HG03135 (cell line): ENCODE data around the gene CCM2.

Source experiments
- ATAC-seq: cut with Tn5 transposase; IDR thresholded peaks from one replicate; pipeline ENCODE4 v1.9.1; 2021; ENCODE audit warnings: mild to moderate bottlenecking, moderate library complexity; ENCODE audit not compliant: unreplicated experiment

CCM2 gene

DNA sequence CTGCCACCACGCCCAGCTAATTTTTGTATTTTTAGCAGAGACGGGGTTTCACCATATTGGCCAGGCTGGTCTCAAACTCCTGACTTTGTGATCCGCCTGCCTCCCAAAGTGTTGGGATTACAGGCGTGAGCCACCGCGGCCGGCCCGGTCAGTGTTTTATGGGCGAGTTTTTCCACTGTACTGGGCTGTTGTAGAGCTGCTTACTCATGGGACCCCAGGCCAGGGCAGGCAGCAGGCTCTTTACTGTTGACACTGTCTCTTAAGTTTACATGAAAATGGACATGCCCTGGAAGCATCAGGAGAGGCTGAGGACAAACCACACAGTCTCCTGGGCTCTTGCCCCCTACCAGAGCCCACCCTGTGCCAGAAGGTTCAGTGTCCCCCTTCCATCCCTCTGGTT lies 77.6 kb downstream of the CCM2 start:
- ATAC-seq = no peak

DNA sequence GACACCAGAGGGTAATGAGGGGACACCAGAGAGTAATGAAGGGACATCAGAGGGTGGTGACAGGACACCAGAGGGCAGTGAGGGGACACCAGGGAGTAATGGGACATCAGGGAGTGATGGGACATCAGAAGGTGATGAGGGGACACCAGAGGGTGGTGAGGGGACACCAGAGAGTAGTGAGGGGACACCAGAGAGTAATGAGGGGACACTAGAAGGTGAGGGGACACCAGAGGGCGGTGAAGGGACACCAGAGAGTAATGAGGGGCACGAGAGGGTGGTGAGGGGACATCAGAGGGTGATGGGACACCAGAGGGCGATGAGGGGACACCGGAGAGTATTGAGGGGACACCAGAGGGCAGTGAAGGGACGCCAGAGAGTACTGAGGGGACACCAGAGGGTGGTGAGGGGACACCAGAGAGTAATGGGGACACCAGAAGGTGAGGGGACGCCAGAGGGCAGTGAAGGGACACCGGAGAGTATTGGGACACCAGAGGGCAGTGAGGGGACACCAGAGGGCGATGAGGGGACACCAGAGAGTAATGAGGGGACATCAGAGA lies 78.2 kb downstream of the CCM2 start:
- ATAC-seq = no peak

DNA sequence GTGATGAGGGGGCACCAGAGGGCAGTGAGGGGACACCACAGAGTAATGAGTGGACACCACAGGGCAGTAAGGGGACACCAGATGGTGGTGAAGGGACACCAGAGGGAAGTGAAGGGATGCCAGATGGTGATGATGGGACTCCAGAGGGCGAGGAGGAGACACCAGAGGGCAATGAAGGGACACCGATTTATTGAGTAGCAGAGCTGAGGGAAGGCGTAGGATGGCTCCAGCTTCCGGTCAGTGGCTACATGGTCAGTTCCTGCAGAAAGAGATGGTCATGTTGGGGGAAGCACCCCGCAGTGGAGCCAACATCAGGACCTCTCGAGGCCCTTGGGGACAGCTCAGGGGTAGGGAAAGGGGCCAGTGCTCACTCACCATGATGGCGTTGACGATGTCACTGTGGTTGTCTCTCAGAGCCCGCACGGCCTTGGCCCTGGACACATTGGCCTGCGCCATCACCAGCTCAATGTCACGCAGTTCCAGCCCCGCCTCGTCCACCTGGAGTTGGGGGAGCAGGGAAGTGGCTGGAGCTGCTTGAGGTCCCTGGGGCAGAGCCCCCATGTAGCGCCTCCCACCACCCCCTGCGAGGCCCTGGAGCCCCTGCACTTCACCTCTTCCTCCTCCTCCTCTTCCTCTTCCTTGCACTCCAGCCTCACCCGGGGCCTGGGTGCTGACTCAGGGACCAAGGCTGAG lies 80.4 kb downstream of the CCM2 start:
- ATAC-seq = no peak

DNA sequence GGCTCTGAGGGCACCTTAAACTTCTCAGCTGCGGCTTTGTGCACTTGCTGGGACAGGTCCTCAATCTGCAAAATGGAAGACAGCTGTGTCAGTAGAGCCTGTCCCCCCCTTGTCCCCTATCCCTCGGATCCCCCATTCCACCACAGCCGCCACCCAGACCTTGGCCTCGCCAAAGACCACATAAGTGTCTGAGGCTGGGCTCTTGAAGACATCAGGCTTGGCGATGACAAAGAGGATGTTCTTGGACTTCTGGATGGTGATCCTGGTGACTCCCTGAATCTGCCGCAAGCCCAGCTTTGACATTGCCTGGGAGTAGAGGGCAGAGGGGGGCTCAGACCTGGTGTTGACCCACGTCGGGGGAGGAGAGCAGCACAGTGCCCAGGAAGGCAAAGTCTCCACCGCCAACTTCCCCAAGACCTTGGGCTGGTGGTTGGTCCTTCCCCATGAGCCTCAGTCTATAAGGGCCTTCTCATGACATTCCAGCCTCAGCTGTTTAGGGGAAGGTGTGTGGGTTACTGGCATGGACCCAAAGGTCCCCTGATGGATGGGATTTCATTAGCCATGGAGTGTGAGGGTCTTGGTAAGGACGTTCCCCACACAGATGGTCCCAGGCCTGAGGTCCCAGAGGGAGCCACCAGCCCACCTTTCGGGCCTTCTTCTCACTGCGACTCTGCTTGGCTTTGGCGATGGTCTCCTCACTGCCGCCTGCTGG lies 81.1 kb downstream of the CCM2 start:
- ATAC-seq = no peak

DNA sequence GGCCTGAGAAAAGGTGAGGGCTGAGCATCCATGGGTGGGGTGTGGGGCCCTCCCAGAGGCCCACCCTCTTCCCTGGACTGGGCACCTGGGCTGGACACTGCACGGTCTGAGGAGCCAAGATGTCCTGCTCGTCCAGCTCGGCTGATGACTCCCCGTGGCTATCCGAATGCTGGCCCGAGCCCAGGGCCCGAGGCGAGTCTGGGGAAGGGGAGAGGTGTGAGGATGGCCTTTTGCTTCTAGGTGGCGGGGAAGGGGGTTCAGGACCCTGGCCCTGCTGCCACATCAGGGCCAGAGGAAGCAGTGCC lies 81.6 kb downstream of the CCM2 start:
- ATAC-seq = no peak

DNA sequence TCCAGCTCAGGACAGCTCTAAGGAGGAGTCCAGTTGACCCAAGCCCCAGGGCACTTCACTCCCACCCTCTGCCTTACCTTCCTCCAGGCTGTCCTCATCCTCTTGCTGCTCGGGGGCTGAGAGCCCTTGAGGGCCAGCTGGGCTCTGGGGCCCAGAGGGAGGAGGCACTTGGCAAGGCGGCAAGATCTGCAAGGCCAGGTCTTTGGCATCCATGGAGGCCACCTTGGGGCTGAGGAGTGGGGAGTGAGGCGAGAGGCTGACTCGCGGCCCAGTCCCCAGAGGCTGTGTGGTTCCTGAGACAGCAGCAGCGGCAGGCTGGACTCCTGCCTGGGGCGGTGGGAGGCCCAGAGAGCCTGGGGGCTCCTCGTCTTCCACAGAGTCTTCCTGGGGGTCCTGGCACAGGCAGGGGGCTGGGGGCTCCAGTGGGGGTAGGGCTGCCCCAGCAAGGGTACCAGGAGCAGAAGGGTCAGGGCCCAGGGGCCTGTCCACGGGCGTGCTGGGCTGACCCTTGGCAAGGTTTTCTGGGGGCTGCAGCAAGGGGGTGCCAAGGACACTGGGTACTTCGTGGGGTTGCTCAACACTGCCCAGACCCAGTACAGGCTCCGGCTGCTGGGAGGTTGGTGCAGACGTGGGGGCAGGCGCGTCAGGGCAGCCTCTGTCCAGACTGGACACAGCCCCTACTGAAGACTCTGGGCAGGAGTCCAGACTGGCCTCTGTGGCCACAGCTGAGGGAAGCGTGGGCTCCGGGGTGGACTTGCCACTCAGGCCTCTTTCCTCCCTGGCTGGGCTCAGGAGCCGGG lies 82.2 kb downstream of the CCM2 start:
- ATAC-seq = no peak

DNA sequence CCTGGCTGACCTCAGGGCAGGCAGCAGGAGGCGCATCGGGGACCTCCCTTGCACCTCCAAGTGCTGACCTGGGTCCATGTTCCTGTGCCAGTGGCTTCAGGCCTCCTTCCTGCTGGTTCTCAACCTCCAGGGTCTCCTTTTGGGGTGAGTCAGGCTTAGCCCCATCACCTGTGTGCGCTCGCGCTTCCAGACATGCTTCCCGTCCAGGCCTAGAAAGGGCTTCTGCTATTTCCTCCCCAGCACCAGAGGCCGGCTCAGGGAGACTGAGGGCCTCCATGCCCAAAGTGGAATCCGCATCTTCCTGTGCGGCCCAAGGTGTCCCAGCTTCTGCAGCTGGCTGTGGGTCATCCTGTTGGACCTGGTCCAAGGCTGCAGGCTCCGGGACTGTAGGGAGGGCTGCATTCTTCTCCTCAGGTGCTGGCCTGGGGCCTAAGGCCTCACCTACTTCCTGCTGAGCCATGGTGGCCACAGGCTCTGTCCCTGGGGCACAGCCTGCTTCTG lies 82.9 kb downstream of the CCM2 start:
- no peak for ATAC-seq

DNA sequence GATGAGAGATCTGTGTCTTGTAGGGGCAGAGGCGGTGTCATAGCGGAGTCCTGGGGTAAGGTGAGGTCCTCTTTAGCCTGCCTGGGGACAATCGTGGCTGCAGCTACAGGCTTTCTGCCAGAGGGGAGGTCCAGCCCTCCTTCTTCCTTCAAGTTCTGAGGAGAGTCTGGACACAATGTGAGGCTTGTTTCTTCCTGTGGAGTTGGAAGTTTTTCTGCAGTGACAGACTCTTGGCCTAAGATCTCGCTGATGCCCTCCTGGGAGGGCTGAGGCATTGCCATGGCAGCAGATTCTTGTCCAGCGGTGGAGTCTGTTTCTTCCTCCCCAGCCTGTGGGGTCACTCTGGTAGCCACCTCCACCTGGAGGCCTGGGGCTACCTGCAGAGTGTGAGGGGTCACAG lies 84.3 kb downstream of the CCM2 start:
- ATAC-seq = no peak

DNA sequence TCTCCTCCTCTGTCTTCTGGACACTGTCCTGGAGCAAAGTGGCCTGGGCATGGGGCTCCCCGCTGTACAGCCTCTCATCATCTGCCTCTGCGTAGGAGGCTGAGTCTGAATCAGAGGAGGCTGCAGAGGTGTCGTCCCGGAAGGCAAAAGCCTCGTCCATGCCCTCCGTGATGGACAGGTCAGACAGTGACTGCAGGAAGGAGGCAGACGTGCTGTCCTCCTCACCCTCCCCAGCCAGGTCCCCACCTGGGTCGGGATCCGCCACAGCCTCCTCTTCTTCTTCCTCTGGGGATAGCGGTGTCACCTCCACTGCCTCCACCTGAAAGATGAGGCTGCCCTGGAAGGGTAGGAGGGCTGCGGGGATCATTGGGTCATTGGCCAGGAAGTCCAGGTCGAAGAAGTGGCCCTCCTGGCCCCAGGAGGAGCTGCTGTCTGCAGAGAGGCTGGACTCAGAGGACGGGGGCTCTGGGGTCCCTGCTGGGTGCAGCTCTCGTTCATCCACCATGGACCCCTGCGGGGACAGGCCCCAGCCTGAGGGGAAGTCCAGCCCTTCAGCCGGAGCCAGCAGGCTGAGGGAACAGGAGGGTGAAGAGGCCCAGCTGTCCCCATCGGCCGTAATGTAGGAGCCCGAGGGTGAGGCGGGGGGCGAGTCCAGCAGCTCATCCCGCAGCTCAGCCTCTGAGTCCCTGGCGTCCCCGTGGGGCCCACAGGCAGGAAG lies 85.1 kb downstream of the CCM2 start:
- ATAC-seq = no peak

DNA sequence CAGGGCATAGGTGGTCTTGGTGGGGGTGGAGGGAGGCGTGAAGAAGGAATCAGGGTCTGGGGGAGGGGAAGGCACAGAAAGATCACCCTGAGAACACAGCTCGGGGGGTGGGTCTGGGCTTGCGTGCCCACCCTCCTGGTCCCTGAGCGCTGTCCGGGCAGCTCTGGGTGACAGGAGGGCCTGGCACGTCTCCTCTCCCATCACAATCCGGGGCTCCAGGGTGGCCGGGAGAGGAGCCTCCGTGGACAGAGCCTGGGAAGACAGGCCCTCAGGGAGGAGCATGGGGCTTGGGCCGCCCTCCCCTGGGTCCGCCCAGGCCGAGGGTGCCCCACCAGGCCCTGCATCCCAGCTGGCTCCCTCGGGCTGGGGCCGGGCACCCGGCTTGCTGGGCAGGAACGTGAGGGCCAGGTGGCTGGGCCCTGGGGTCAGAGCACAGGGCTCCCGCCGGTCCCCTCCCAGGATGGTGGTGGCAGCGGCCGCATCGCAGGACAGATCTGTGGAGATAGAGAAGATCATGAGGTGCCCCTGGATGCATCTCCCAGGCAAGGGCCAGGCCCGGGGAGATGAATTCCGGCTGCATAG lies 85.7 kb downstream of the CCM2 start:
- no peak for ATAC-seq

DNA sequence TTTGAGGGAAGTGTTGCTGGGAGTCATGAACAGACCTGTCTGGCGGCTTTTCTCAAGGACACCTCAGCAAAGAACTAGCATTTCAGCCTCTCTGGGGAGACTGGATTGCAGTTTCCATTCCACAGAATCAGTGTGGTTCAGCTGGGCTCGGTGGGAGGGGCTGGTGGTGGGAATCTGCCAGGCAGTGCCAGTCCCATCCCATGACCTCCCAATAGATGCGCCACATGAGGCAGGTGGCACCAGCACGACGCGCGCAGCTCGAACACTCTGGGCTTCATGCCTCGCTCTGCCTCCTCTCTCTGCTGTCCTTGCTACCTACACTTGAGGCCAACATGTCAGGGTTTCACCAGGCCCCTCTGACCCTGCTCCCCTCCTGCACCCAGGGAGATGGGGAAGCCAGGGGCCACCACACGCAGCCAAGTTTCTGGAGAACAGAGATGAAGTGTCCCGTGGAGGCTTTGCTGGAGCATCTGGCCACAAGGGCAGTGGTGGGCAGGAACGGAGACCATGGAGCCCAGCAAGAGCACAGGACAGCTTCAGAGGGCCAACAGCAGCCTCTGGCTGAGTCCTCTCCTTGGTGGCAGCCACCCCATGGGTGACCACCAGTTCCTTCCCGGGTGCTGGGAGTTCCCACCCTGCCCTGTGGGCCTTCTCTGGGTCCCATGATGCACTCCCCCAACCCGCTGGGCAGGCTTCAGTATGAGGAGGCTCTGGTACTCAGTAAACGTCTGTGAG lies 86.5 kb downstream of the CCM2 start:
- no peak for ATAC-seq

DNA sequence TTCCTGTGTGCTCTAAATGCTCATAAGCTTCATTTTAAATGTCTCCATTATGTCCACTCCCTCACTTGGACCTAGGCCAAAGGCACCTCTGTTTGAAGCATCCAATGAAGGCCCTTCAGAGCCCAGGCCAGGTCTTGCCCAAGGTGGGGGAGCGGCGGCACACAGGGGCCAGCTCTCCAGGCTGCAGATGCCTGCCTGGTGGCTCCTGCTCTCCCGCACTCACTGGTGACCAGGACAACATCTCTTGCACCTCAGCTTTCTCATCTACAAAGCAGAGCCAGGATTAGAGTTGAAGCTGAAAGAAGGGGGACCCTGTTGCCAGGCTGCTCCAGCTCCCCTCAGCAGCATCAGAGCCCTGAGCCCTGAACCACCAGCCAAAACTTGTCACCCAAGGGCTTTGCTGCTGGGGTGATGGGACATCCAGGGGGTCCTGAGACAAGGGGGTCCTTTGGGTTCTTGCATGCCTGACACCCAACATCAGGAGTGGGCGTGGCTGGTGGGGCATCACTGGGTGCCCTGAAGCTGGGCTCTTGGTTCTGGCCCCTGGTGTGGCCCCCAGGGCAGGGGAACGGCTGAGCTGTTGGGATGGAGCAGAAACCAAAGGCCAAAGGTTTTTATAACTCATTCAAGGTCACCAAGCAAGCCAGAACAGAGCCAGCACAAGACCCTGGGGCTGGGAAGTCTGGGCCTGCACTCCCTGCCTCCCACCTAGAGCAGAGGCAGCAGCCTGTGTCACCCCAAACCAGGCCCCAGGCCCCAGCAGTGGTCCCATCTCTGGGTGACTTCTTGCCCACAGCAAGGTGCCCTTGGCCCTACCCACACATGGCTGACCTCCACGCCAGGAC lies 87.5 kb downstream of the CCM2 start:
- ATAC-seq = no peak

DNA sequence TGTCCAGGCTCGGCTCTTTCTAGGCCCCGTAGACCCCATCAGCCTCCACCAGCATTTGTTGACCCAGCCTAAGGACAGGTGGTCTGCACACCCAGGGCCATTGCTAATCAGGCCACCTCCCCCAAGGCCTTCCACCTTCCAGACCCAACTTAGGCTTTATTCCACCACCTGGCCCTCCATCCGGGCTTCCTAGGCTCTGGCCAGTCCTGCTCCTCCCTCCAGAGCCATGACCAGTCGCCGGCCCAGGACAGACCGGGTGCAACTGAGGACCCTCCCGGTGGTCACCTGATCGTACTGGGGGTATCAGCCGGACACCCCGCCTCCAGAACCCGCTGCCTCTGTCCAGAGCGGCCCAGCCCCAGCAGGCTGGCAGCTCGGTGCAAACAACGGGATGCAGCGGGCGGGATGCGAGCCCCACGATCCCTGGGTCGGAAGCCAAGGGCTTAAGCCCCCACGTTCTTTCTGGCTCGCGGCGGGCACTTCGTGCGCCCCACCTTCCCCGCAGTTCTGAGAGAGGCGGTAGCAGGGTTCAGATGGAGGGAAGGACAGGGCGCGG lies 88.2 kb downstream of the CCM2 start:
- no peak for ATAC-seq

DNA sequence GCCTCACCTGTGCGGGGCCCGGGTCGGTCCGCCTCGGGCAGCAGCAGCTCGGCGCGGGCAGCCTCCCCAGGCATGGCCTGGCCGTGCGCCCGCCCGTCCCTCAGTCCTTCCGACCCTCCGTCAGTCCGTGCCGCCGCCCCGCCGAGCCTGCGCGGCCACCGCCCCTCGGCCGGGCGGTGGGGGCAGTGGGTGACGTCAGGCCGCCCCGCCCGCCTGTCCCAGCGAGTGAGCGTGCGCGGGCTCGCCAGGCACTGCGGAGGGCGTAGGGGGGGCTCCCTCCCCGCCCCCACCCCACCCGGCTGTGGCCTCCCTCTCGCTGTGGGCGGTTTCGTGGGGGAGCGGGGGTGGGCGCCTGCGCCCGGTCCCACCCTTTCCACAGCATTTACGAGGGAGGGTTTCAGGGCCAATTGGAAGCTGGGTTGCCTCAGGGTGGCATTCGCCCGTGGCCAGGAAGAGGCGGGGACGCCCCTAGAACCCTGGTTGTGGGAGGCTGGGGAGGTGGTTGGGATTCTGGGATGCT lies 88.9 kb downstream of the CCM2 start, which contains the start of gene NACAD:
NACAD (minus strand) TSS at position 149 of the 520 bp plus-strand sequence; CDS start at position 74, 75 bp downstream.
- no peak for ATAC-seq

DNA sequence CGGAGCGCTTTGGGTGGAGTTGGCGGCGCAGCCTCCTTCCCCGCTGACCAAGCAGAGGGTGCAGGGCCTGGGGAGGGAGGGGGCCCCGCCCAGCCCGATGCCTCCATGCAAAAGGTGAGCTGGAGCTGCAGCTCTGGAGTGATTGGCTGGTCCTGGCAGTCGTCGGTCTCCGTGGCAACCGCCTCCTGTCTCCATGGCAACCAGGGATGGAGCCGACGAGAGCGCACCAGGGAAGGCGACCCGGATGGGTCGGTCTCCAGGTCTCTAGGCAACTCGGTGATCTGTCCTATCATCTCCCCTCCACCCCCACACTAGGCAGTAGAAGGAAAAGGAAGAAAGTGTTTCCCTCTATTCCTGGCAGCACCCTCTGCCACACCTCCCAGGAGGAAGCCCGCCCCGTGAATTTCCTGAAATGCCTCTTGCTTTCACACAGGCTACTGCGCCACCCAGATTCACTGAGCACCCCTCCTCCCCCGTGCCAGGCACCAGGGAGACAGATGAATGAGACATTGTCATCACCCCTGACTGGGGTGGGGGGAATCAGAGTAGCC lies 89.4 kb downstream of the CCM2 start:
- no peak for ATAC-seq

DNA sequence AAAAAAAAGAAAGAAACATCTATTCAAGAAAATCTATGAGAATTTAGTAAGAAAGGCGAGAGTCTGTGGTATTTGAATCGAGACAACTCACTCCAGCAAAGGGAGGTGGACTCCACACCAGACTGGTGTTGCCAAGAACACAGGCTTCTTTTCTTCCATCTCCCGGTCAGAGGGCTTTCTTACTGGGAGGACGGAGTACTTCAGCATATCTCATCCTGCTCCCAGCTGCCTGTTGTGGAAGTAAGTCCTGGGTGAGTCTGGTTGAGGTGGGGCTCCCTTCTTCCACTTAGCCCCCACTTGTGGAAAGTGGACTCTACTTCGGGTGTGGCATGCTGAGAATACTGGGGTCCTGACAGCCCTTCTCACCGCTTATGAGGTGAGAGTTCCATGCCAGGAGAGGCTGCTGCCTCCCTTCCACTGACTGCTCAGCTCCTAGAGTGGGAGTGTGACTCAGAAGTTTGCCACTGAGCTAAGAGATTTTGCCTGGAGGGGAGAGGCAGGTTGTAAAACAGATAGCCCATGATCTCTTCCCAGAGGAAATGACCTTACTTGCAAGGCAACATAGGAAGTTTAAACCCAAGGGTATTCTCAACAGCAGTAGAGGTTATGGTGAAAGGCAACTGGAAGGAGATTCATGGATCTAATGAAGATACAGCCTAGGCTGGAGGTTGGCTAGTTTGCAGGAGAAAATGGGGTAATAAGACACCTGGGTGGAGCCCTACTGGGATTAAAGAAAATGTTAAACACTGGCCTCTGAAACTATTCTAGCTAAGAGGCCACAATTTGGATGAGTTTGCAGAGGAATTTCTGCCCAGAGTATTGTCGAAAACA lies 92.3 kb downstream of the CCM2 start:
- no peak for ATAC-seq

DNA sequence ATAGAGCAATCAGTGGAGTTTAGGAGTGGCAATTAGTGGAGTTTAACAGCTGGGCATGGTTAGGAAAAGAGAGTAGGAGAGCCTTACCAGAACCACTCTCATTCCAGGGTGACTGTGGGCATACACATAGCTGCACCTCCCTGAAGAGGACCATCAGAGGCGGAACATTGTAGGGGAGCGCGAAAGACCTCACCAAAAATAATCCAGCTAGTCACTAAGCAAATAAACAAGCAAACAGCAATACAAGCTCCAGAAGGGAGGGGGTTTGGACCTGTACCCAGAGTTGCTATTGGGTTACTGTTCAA lies 92.9 kb downstream of the CCM2 start:
- no peak for ATAC-seq
